IMR-90 (cell line): Measurements from ENCODE around the gene CCNI. TPM values are rescaled to one million over a fixed set of nuclear protein-coding genes. Genes with fewer than 3 reads are reported as not detected.
"Not testable (repeated sequence)": the region's sequence is repeated elsewhere in the genome, so short reads cannot be mapped to it uniquely, and the experiment has no call there.

Experiments used
- ATAC-seq: fragments of 200-7000 bp; cut with Tn5 transposase; 2 replicates; pipeline ENCODE4 v1.9.1; 2020; ENCODE audit warnings: low read depth, mild to moderate bottlenecking, moderate library complexity
- BruUV-seq: library from RNA; stranded (reverse); fragments of 400-500 nt; replicated peaks from 2 replicates; lab custom pipeline; 2021; lab: Mats Ljungman, UMichigan
- CTCF ChIA-PET: fragments of 300-600 bp; formaldehyde crosslinking; extraction: SDS; loops from one replicate; lab custom pipeline; 2021; ENCODE audit warnings: antibody characterized with exemption; lab: Yijun Ruan, JAX
- POLR2A ChIA-PET: fragments of 300-600 bp; sonication (Branson Sonifier 250); formaldehyde crosslinking; loops from one replicate; lab custom pipeline; 2022; ENCODE audit warnings: antibody characterized with exemption; ENCODE audit not compliant: unreplicated experiment; lab: Charles Lee
- DNase-seq: peaks from one replicate; pipeline ENCODE4 v3.0.0; 2013
- H2AFZ ChIP-seq: replicated peaks from 2 replicates; pipeline ENCODE3; 2013; ENCODE audit warnings: low read length, mild to moderate bottlenecking; ENCODE audit not compliant: poor library complexity
- H2AK5ac ChIP-seq: 2 replicates; pipeline ENCODE4 v1.6.1; 2013; ENCODE audit warnings: low read depth, low read length, inconsistent platforms
- H2AK9ac ChIP-seq: replicated peaks from 2 replicates; pipeline ENCODE3; 2013; ENCODE audit warnings: mild to moderate bottlenecking, low read depth, low read length, moderate library complexity; ENCODE audit not compliant: poor library complexity
- H2BK120ac ChIP-seq: 2 replicates; pipeline ENCODE4 v1.6.1; 2013; ENCODE audit warnings: low read depth, low read length, inconsistent platforms
- H2BK15ac ChIP-seq: 3 replicates; pipeline ENCODE4 v1.6.1; 2013; ENCODE audit warnings: low read depth, low read length, inconsistent platforms
- H2BK20ac ChIP-seq: 2 replicates; pipeline ENCODE4 v1.6.1; 2013; ENCODE audit warnings: low read depth, mild to moderate bottlenecking, inconsistent platforms, low read length, moderate library complexity
- H2BK5ac ChIP-seq: 2 replicates; pipeline ENCODE4 v1.6.1; 2013; ENCODE audit warnings: mild to moderate bottlenecking, low read depth, low read length, inconsistent platforms; ENCODE audit not compliant: poor library complexity, severe bottlenecking
- H3K14ac ChIP-seq: replicated peaks from 2 replicates; pipeline ENCODE4 v1.6.1; 2013; ENCODE audit warnings: low read depth, low read length, inconsistent platforms
- H3K18ac ChIP-seq: 2 replicates; pipeline ENCODE4 v1.6.1; 2013; ENCODE audit warnings: low read depth, low read length, control low read depth
- H3K23ac ChIP-seq: 2 replicates; pipeline ENCODE4 v1.6.1; 2013; ENCODE audit warnings: low read depth, low read length, inconsistent platforms
- H3K27ac ChIP-seq: 2 replicates; pipeline ENCODE4 v1.5.1; 2013; ENCODE audit warnings: mild to moderate bottlenecking, control low read depth, low read length; ENCODE audit not compliant: insufficient read depth
- H3K27me3 ChIP-seq: 2 replicates; pipeline ENCODE4 v1.6.1; 2013; ENCODE audit warnings: low read length; ENCODE audit not compliant: control insufficient read depth, insufficient read depth
- H3K36me3 ChIP-seq: 2 replicates; pipeline ENCODE4 v1.6.1; 2013; ENCODE audit warnings: low read length, mixed read lengths; ENCODE audit not compliant: control insufficient read depth, insufficient read depth
- H3K4ac ChIP-seq: 2 replicates; pipeline ENCODE4 v1.6.1; 2013; ENCODE audit warnings: low read depth, low read length, inconsistent platforms
- H3K4me1 ChIP-seq: 2 replicates; pipeline ENCODE4 v1.6.1; 2013; ENCODE audit warnings: low read length, mixed read lengths; ENCODE audit not compliant: control insufficient read depth, insufficient read depth
- H3K4me2 ChIP-seq: 2 replicates; pipeline ENCODE4 v1.6.1; 2013; ENCODE audit warnings: low read depth, mild to moderate bottlenecking, control low read depth, low read length, moderate library complexity
- H3K4me3 ChIP-seq: 2 replicates; pipeline ENCODE4 v1.5.1; 2013; ENCODE audit warnings: low read depth, mild to moderate bottlenecking, control low read depth, low read length, moderate library complexity; ENCODE audit not compliant: insufficient read depth
- H3K56ac ChIP-seq: 2 replicates; pipeline ENCODE4 v1.6.1; 2013; ENCODE audit warnings: low read length, inconsistent platforms; ENCODE audit not compliant: insufficient read depth; ENCODE audit errors: extremely low read depth
- H3K79me1 ChIP-seq, 2 experiments: 2 replicates each; pipeline ENCODE4 v1.6.1; 2013; ENCODE audit warnings: low read length in 2 of 2, inconsistent platforms in 1 of 2, low read depth in 1 of 2
- H3K9ac ChIP-seq: 2 replicates; pipeline ENCODE4 v1.6.1; 2013; ENCODE audit warnings: low read depth, low read length, control low read depth
- H3K9me1 ChIP-seq: 2 replicates; pipeline ENCODE4 v1.6.1; 2013; ENCODE audit warnings: low read length, inconsistent platforms; ENCODE audit not compliant: insufficient read depth
- H3K9me3 ChIP-seq: 2 replicates; pipeline ENCODE4 v1.6.1; 2013; ENCODE audit warnings: low read length; ENCODE audit not compliant: control insufficient read depth, insufficient read depth
- H4K20me1 ChIP-seq: 2 replicates; pipeline ENCODE4 v1.6.1; 2013; ENCODE audit warnings: low read length, inconsistent platforms; ENCODE audit not compliant: insufficient read depth
- H4K5ac ChIP-seq: 2 replicates; pipeline ENCODE4 v1.6.1; 2013; ENCODE audit warnings: mild to moderate bottlenecking, low read depth, low read length, control low read depth
- H4K8ac ChIP-seq, 2 experiments: 2 replicates each; pipeline ENCODE4 v1.6.1; 2013; ENCODE audit warnings: low read depth in 2 of 2, low read length in 2 of 2, control low read depth in 1 of 2, inconsistent platforms in 1 of 2
- H4K91ac ChIP-seq: 2 replicates; pipeline ENCODE4 v1.6.1; 2013; ENCODE audit warnings: low read depth, low read length, inconsistent platforms; ENCODE audit not compliant: insufficient read depth
- FOS ChIP-seq: fragments of 150-350 bp; IDR thresholded peaks from 2 replicates; pipeline ENCODE4 v1.6.1; 2016; ENCODE audit warnings: low read depth, low read length
- MXI1 ChIP-seq: IDR thresholded peaks from 2 replicates; pipeline ENCODE4 v1.6.1; 2012; ENCODE audit warnings: low read depth, mild to moderate bottlenecking, low read length, moderate library complexity, borderline replicate concordance
- POLR2A ChIP-seq: IDR thresholded peaks from 2 replicates; pipeline ENCODE4 v1.6.1; 2012; ENCODE audit warnings: mild to moderate bottlenecking, low read depth, low read length
- RCOR1 ChIP-seq: IDR thresholded peaks from 2 replicates; pipeline ENCODE4 v1.6.1; 2012; ENCODE audit warnings: mild to moderate bottlenecking, low read length, improper control_type of control experiment; ENCODE audit not compliant: insufficient replicate concordance
- WGBS, 2 experiments: methylation state at CpG; one replicate each; pipeline versions ENCODE4 v1.1.5 to v1.1.7; 2013; ENCODE audit warnings: missing lambda C conversion rate in 2 of 2; ENCODE audit not compliant: insufficient read length in 1 of 2; ENCODE audit errors: extremely low coverage in 2 of 2; 5-methylcytosine and 5-hydroxymethylcytosine counted together
- dilution Hi-C: fragments of 300-500 bp; cut with HindIII; formaldehyde crosslinking; loops from one replicate; pipeline ENCODE4 v1.14.3; 2018; ENCODE audit warnings: low sequenced_read_pairs; ENCODE audit not compliant: unreplicated experiment
- in situ Hi-C: fragments of 300-500 bp; cut with MboI; formaldehyde crosslinking; loops from 3 replicates; pipeline ENCODE4 v1.14.3; 2019; ENCODE audit warnings: low sequenced_read_pairs, inconsistent platforms, mixed read lengths
- intact Hi-C: fragments of 100-400 bp; cut with micrococcal nuclease; formaldehyde crosslinking; loops from 2 replicates; pipeline ENCODE4 v1.10.0; 2022
- polyA plus RNA-seq, 3 experiments: library from polyadenylated mRNA; depleted of rRNA; stranded (reverse); fragments of >200 nt; gene quantifications; 2 replicates each; pipeline ENCODE4 v1.2.3, GENCODE V29; 2012; ENCODE audit warnings: low replicate concordance in 1 of 3
- total RNA-seq: library from RNA; depleted of rRNA; stranded (reverse); fragments of >200 nt; gene quantifications from 2 replicates; pipeline ENCODE4 v1.2.3, GENCODE V29; 2012

Gene CCNI
- total and polyA plus RNA-seq, 2 of the 4 experiments (the other 2 are of a cell fraction) = 70.1 to 100 TPM

DNA sequence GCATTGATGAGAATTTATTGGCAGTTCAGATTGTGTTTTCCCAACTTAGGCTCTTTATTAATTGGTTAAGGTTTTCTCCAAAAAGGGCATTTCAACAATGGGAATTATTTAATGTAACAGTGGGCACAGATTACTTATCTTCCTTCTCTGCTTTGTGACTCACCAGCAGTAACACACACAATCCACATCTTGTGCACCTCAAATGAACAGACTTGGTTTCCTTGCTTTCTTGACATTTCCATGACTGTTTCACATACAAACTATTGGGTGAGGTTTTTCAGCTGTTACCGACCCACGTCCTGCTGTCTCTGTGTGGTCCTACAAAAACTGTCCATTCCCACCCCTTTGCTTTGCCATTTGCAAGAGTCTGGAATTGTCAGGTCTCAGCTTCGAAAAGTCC lies 38.1 kb downstream of the CCNI start:
- TF ChIP-seq MXI1 = no peak
- no peak for TF ChIP-seq FOS
- no peak for TF ChIP-seq POLR2A
- no peak for TF ChIP-seq RCOR1
- Histone ChIP-seq H2AFZ (no peak overlapping the region), H3K9ac (0 out of 2 replicates have a peak overlapping the region, but pooled peaks have one; percentile 30), H3K36me3 (peaks cover 35% of the 10 kb centered on the region), H3K27me3 (no peaks in the 10 kb centered on the region), H3K14ac (peak overlapping the region; percentile 49), H4K20me1 (no peaks in the 10 kb centered on the region; the same call in 1 of the 2 replicates), H3K56ac (no peak overlapping the region), H3K4me2 (0 out of 2 replicates have a peak overlapping the region, but pooled peaks have one; percentile 11), H3K4me1 (peaks cover 25% of the 10 kb centered on the region), H3K79me1 (peaks cover 22 to 70% of the 10 kb centered on the region in 2 experiments), H2AK5ac (peak overlapping the region; percentile 62), H3K9me1 (peaks cover 18% of the 10 kb centered on the region), H3K18ac (peak overlapping the region; percentile 85), H4K5ac (peak overlapping the region; percentile 46; the same call in 1 of the 2 replicates), H2BK120ac (peak overlapping the region; percentile 45), H2BK20ac (peak overlapping the region; percentile 66), H3K27ac (peak overlapping the region; percentile 88), H3K23ac (peak overlapping the region; percentile 43; the same call in 1 of the 2 replicates), H2AK9ac (no peak overlapping the region), H3K4me3 (no peak overlapping the region), H2BK5ac (peak overlapping the region; percentile 98), H4K8ac (peak overlapping the region in 1 of 2 experiments; percentile 68; a peak in 2 of 4 replicates), H3K9me3 (no peaks in the 10 kb centered on the region), H3K4ac (peak overlapping the region; percentile 69), H4K91ac (peak overlapping the region; percentile 53), H2BK15ac (no peak overlapping the region)
- BruUV-seq = no TSS peak
- CTCF ChIA-PET = interaction anchor here (0.6 kb wide), 1 partner anchor 54 kb away, joined by 4 read pairs; no protein-coding TSS in a partner anchor
- ATAC-seq (no peak), DNase-seq (peak; percentile 56)
- intact Hi-C loops (loop anchor here (2.0 to 5.0 kb wide), 2 partner anchors 87 to 285 kb away; no protein-coding TSS in a partner anchor), dilution Hi-C loops (no loop called here), in situ Hi-C loops (no loop called here)
- no CpG with 5 or more reads among the region's 3 CpGs for WGBS, 2 experiments
- POLR2A ChIA-PET = no interaction called here

DNA sequence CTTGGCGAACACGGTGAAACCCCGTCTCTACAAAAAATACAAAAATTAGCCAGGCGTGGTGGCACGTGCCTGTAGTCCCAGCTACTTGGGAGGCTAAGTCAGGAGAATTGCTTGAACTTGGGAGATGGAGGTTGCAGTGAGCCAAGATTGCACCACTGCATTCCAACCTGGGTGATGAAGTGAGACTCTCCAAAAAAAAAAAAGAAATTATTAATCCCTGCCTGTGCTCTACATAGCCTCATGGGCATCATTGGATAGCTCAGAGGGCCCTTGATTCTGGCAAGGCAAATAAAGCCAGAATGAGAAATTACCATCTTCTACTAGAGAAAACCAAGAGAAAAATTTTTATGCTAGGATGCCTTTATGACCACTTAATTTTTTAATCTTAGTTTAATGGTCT lies 38.6 kb downstream of the CCNI start:
- H2BK15ac ChIP-seq, DNase-seq, H2AK9ac ChIP-seq, in situ Hi-C loops, H2AK5ac ChIP-seq, BruUV-seq, H4K91ac ChIP-seq, H3K56ac ChIP-seq, H3K23ac ChIP-seq, H3K9me3 ChIP-seq, H3K4me2 ChIP-seq, H4K20me1 ChIP-seq, dilution Hi-C loops, H3K4me3 ChIP-seq, ATAC-seq, H2AFZ ChIP-seq, H3K27me3 ChIP-seq, POLR2A ChIA-PET: not testable (repeated sequence)
- Histone ChIP-seq H2BK20ac (peak overlapping the region; percentile 46; the same call in 1 of the 2 replicates), H3K4me1 (peaks cover 25% of the 10 kb centered on the region), H3K36me3 (peaks cover 37% of the 10 kb centered on the region), H3K79me1 (peaks cover 24 to 69% of the 10 kb centered on the region in 2 experiments), H3K9me1 (peaks cover 14% of the 10 kb centered on the region), H4K8ac (peak overlapping the region in 1 of 2 experiments; percentile 68; a peak in 2 of 4 replicates), H2BK120ac (peak overlapping the region; percentile 35), H3K18ac (peak overlapping the region; percentile 75), H3K9ac (0 out of 2 replicates have a peak overlapping the region, but pooled peaks have one; percentile 30), H3K4ac (peak overlapping the region; percentile 51), H4K5ac (peak overlapping the region; percentile 50), H3K27ac (peak overlapping the region; percentile 60), H2BK5ac (peak overlapping the region; percentile 98), H3K14ac (peak overlapping the region; percentile 47; the same call in 1 of the 2 replicates)
- WGBS, 2 experiments = no CpG with 5 or more reads among the region's 5 CpGs
- CTCF ChIA-PET = interaction anchor here (0.6 kb wide), 1 partner anchor 54 kb away, joined by 4 read pairs; no protein-coding TSS in a partner anchor
- intact Hi-C loops = loop anchor here (2.0 to 5.0 kb wide), 2 partner anchors 86 to 285 kb away; no protein-coding TSS in a partner anchor
